WTC11 (cell line): ENCODE data around the gene RPS6KA2. TPM values are rescaled to one million over a fixed set of nuclear protein-coding genes. Genes with fewer than 3 reads are reported as not detected.
A peak's percentile ranks its signal among the peaks of the same experiment; 100 is the strongest.

Source experiments
- ATAC-seq: fragments of 200-7000 bp; cut with Tn5 transposase; 2 replicates; pipeline ENCODE4 v1.10.0; 2021; ENCODE audit warnings: mild to moderate bottlenecking, moderate library complexity
- CTCF ChIA-PET: fragments of 300-600 bp; sonication (Branson Sonifier 250); formaldehyde crosslinking; loops from one replicate; lab custom pipeline; 2021; ENCODE audit warnings: antibody characterized with exemption; lab: Charles Lee
- POLR2A ChIA-PET: fragments of 350-600 bp; sonication (Branson Sonifier 250); formaldehyde crosslinking; loops from one replicate; lab custom pipeline; 2021; ENCODE audit warnings: antibody characterized with exemption; lab: Charles Lee
- DNase-seq: peaks from one replicate; pipeline ENCODE4 v3.0.0; 2021; ENCODE audit warnings: low spot score
- H3K27ac Mint-ChIP-seq: 2 replicates; pipeline ENCODE4 v1.8.0; 2021; ENCODE audit warnings: mixed read lengths
- H3K27me3 Mint-ChIP-seq: 2 replicates; pipeline ENCODE4 v1.8.0; 2021; ENCODE audit warnings: low read depth, mild to moderate bottlenecking, moderate library complexity, mixed read lengths
- H3K36me3 Mint-ChIP-seq: 2 replicates; pipeline ENCODE4 v1.8.0; 2021; ENCODE audit warnings: mixed read lengths
- H3K4me1 Mint-ChIP-seq: 2 replicates; pipeline ENCODE4 v1.8.0; 2022; ENCODE audit warnings: mixed read lengths
- H3K4me3 Mint-ChIP-seq: 2 replicates; pipeline ENCODE4 v1.8.0; 2021; ENCODE audit warnings: mild to moderate bottlenecking, moderate library complexity, mixed read lengths
- H3K9me3 Mint-ChIP-seq: 2 replicates; pipeline ENCODE4 v1.8.0; 2021; ENCODE audit warnings: mixed read lengths
- GABPB1 ChIP-seq: sonication (generic); formaldehyde crosslinking; IDR thresholded peaks from 2 replicates; pipeline ENCODE4 v1.8.1; 2023; ENCODE audit warnings: mild to moderate bottlenecking, missing genetic modification reagents
- IRF2 ChIP-seq: sonication (generic); formaldehyde crosslinking; IDR thresholded peaks from 2 replicates; pipeline ENCODE4 v1.8.0; 2022; ENCODE audit warnings: low read depth, missing genetic modification reagents, borderline replicate concordance
- JAZF1 ChIP-seq: fragments of 250-450 bp; sonication (Bioruptor Pico); IDR thresholded peaks from 2 replicates; pipeline ENCODE4 v1.9.0; 2021; ENCODE audit warnings: moderate library complexity, mild to moderate bottlenecking, inconsistent platforms
- JUN ChIP-seq: sonication (generic); formaldehyde crosslinking; IDR thresholded peaks from 2 replicates; pipeline ENCODE4 v1.8.0; 2023; ENCODE audit warnings: mild to moderate bottlenecking, missing genetic modification reagents
- MXD4 ChIP-seq: fragments of 250-450 bp; sonication (Bioruptor Pico); IDR thresholded peaks from 2 replicates; pipeline ENCODE4 v1.8.0; 2021; ENCODE audit warnings: mild to moderate bottlenecking, moderate library complexity, borderline replicate concordance
- SOX15 ChIP-seq: fragments of 250-450 bp; sonication (Bioruptor Pico); IDR thresholded peaks from 2 replicates; pipeline ENCODE4 v1.9.0; 2021; ENCODE audit warnings: mild to moderate bottlenecking
- TEAD1 ChIP-seq: sonication (generic); formaldehyde crosslinking; IDR thresholded peaks from 2 replicates; pipeline ENCODE4 v1.8.0; 2022; ENCODE audit warnings: mild to moderate bottlenecking, missing genetic modification reagents
- ZNF232 ChIP-seq: sonication (generic); formaldehyde crosslinking; IDR thresholded peaks from 2 replicates; pipeline ENCODE4 v1.8.0; 2022; ENCODE audit warnings: mild to moderate bottlenecking, missing genetic modification reagents
- ZNF317 ChIP-seq: sonication (generic); formaldehyde crosslinking; IDR thresholded peaks from 2 replicates; pipeline ENCODE4 v1.8.1; 2023; ENCODE audit warnings: low read depth, mild to moderate bottlenecking, moderate library complexity, missing genetic modification reagents, borderline replicate concordance
- ZNF423 ChIP-seq: fragments of 250-450 bp; sonication (Bioruptor Pico); IDR thresholded peaks from 2 replicates; pipeline ENCODE4 v2.1.2; 2022; ENCODE audit warnings: mild to moderate bottlenecking, moderate library complexity
- total RNA-seq: library from RNA; stranded (reverse); gene quantifications from 3 replicates; pipeline ENCODE4 v1.2.3, GENCODE V29; 2021
- TF ChIP-seq, protein P1 (sequence below): sonication (generic); formaldehyde crosslinking; conservative IDR thresholded peaks from 2 replicates; pipeline ENCODE4 v1.8.1; 2022; ENCODE audit warnings: mild to moderate bottlenecking, missing genetic modification reagents
- TF ChIP-seq, protein P2 (sequence below): fragments of 250-450 bp; sonication (Bioruptor Pico); IDR thresholded peaks from 2 replicates; pipeline ENCODE4 v1.9.0; 2021; ENCODE audit warnings: moderate library complexity, mild to moderate bottlenecking, inconsistent platforms, borderline replicate concordance
- TF ChIP-seq, protein P3 (sequence below): fragments of 250-450 bp; sonication (Bioruptor Pico); IDR thresholded peaks from 2 replicates; pipeline ENCODE4 v1.9.0; 2021; ENCODE audit warnings: mild to moderate bottlenecking, borderline replicate concordance
- TF ChIP-seq, protein P4 (sequence below): fragments of 250-450 bp; sonication (Bioruptor Pico); IDR thresholded peaks from 2 replicates; pipeline ENCODE4 v1.9.0; 2021; ENCODE audit warnings: mild to moderate bottlenecking
- TF ChIP-seq, protein P5 (sequence below): sonication (generic); formaldehyde crosslinking; IDR thresholded peaks from 2 replicates; pipeline ENCODE4 v1.8.0; 2023; ENCODE audit warnings: missing genetic modification reagents

RPS6KA2 gene
- total RNA-seq, 1 experiment from 2014 or later = 24.2 TPM

DNA sequence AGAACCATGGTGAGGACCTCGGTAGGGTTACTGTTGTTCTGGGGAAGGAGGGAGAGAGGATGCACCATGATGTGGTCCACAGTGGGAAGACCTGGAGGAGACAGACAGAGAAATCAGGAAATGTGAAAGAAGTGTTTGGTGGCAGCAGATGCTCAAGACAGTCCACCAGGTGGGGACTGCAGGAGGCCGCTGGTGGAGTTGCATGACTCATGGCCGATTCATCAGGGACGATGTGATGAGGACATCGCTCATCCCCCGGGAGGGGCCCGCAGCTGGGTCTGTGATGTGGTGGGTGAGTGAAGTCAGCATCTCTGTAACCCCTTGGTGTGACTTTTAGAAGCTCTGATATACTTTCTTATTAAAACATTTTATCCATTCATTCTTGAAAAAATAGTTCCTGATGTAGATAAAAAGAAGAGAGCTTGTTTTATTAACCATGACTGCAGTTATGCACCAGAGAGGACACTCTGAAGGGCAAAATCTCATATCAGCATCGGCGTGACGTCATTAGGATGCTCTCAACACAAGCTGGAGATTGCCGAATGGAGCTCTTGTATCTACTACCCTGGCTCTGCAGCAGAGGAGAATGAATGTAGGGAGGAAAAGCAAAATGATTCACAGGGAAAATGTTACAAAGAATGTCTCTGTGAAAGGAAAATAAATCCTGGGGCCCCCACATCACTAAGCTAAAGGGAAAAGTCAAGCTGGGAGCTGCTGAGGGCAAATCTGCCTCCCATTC lies 111.8 kb downstream of the RPS6KA2 start:
- TF ChIP-seq ZNF317 (CRISPR knock-in tag) (no peak), ZNF423 (CRISPR knock-in tag) (no peak), JAZF1 (CRISPR knock-in tag) (no peak), TEAD1 (CRISPR knock-in tag) (no peak), SOX15 (CRISPR knock-in tag) (no peak), JUN (CRISPR knock-in tag) (no peak), ZNF232 (no peak), MXD4 (no peak)
- TF ChIP-seq, protein P1, sequence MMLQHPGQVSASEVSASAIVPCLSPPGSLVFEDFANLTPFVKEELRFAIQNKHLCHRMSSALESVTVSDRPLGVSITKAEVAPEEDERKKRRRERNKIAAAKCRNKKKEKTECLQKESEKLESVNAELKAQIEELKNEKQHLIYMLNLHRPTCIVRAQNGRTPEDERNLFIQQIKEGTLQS = no peak
- TF ChIP-seq, protein P2, sequence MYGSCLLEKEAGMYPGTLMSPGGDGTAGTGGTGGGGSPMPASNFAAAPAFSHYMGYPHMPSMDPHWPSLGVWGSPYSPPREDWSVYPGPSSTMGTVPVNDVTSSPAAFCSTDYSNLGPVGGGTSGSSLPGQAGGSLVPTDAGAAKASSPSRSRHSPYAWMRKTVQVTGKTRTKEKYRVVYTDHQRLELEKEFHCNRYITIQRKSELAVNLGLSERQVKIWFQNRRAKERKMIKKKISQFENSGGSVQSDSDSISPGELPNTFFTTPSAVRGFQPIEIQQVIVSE (CRISPR knock-in tag) = no peak
- TF ChIP-seq, protein P3, sequence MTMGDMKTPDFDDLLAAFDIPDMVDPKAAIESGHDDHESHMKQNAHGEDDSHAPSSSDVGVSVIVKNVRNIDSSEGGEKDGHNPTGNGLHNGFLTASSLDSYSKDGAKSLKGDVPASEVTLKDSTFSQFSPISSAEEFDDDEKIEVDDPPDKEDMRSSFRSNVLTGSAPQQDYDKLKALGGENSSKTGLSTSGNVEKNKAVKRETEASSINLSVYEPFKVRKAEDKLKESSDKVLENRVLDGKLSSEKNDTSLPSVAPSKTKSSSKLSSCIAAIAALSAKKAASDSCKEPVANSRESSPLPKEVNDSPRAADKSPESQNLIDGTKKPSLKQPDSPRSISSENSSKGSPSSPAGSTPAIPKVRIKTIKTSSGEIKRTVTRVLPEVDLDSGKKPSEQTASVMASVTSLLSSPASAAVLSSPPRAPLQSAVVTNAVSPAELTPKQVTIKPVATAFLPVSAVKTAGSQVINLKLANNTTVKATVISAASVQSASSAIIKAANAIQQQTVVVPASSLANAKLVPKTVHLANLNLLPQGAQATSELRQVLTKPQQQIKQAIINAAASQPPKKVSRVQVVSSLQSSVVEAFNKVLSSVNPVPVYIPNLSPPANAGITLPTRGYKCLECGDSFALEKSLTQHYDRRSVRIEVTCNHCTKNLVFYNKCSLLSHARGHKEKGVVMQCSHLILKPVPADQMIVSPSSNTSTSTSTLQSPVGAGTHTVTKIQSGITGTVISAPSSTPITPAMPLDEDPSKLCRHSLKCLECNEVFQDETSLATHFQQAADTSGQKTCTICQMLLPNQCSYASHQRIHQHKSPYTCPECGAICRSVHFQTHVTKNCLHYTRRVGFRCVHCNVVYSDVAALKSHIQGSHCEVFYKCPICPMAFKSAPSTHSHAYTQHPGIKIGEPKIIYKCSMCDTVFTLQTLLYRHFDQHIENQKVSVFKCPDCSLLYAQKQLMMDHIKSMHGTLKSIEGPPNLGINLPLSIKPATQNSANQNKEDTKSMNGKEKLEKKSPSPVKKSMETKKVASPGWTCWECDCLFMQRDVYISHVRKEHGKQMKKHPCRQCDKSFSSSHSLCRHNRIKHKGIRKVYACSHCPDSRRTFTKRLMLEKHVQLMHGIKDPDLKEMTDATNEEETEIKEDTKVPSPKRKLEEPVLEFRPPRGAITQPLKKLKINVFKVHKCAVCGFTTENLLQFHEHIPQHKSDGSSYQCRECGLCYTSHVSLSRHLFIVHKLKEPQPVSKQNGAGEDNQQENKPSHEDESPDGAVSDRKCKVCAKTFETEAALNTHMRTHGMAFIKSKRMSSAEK (CRISPR knock-in tag) = no peak
- TF ChIP-seq, protein P4, sequence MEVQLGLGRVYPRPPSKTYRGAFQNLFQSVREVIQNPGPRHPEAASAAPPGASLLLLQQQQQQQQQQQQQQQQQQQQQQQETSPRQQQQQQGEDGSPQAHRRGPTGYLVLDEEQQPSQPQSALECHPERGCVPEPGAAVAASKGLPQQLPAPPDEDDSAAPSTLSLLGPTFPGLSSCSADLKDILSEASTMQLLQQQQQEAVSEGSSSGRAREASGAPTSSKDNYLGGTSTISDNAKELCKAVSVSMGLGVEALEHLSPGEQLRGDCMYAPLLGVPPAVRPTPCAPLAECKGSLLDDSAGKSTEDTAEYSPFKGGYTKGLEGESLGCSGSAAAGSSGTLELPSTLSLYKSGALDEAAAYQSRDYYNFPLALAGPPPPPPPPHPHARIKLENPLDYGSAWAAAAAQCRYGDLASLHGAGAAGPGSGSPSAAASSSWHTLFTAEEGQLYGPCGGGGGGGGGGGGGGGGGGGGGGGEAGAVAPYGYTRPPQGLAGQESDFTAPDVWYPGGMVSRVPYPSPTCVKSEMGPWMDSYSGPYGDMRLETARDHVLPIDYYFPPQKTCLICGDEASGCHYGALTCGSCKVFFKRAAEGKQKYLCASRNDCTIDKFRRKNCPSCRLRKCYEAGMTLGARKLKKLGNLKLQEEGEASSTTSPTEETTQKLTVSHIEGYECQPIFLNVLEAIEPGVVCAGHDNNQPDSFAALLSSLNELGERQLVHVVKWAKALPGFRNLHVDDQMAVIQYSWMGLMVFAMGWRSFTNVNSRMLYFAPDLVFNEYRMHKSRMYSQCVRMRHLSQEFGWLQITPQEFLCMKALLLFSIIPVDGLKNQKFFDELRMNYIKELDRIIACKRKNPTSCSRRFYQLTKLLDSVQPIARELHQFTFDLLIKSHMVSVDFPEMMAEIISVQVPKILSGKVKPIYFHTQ = no peak
- Mint-ChIP-seq H3K4me3 (no peak overlapping the region), H3K9me3 (peaks cover 32% of the 10 kb centered on the region), H3K36me3 (peaks cover 46% of the 10 kb centered on the region), H3K4me1 (peaks cover 5% of the 10 kb centered on the region), H3K27me3 (no peaks in the 10 kb centered on the region), H3K27ac (no peak overlapping the region)
- POLR2A ChIA-PET = interaction anchor here (1.0 kb wide), 1 partner anchor 112 kb away, joined by 3 read pairs; the partner anchor contains the start of gene RPS6KA2
- CTCF ChIA-PET = no interaction called here
- DNase-seq = no peak
- no peak for ATAC-seq

DNA sequence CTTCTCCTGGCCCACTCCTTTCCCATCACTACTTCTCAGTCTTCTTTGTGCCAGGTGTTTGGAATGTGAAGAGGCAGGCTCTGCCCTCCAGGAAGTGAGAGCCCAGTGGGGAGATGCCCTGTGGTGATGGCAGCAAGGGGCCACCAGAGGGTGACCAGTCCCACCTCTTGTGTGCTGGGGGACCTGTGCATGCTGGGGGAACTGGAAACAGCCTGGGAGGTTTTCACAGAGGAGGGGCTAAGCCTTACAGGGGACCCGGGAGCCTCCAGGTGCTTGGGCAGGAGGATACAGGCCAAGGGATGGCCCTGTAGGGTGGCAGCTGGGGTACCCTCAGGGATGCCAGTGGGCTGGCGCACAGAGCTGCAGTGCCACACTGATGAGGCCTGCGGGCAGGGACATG lies 112.9 kb downstream of the RPS6KA2 start:
- POLR2A ChIA-PET = no interaction called here
- no peak overlapping the region for H3K4me3 Mint-ChIP-seq
- CTCF ChIA-PET = interaction anchor here (1.2 to 1.6 kb wide), 2 partner anchors 58 to 627 kb away, joined by 3 read pairs; no protein-coding TSS in a partner anchor
- H3K27me3 Mint-ChIP-seq = no peaks in the 10 kb centered on the region
- ATAC-seq (peak; percentile 81), DNase-seq (no peak)
- peaks cover 5% of the 10 kb centered on the region for H3K4me1 Mint-ChIP-seq
- H3K36me3 Mint-ChIP-seq = peaks cover 39% of the 10 kb centered on the region
- H3K27ac Mint-ChIP-seq = no peak overlapping the region
- TF ChIP-seq IRF2 (no peak), ZNF232 (no peak), GABPB1 (CRISPR knock-in tag) (no peak), ZNF423 (CRISPR knock-in tag) (peak; percentile 91), JUN (CRISPR knock-in tag) (no peak)
- TF ChIP-seq, protein P5, sequence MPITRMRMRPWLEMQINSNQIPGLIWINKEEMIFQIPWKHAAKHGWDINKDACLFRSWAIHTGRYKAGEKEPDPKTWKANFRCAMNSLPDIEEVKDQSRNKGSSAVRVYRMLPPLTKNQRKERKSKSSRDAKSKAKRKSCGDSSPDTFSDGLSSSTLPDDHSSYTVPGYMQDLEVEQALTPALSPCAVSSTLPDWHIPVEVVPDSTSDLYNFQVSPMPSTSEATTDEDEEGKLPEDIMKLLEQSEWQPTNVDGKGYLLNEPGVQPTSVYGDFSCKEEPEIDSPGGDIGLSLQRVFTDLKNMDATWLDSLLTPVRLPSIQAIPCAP (CRISPR knock-in tag) = no peak
- H3K9me3 Mint-ChIP-seq = peaks cover 23% of the 10 kb centered on the region
